PC-3 (cell line): ENCODE measurements around the gene GRIN2C. TPM values are rescaled to one million over a fixed set of nuclear protein-coding genes. Genes with fewer than 3 reads are reported as not detected.

Source experiments
- ATAC-seq: fragments of 200-7000 bp; cut with Tn5 transposase; 2 replicates; pipeline ENCODE4 v1.9.1; 2020; ENCODE audit warnings: mild to moderate bottlenecking, moderate library complexity
- BruUV-seq: library from RNA; stranded (reverse); fragments of 400-500 nt; replicated peaks from 2 replicates; lab custom pipeline; 2021; lab: Mats Ljungman, UMichigan
- CTCF ChIA-PET: fragments of 300-600 bp; sonication (Branson Sonifier 250); formaldehyde crosslinking; loops from one replicate; lab custom pipeline; 2022; ENCODE audit warnings: antibody characterized with exemption; lab: Charles Lee
- POLR2A ChIA-PET: fragments of 300-600 bp; sonication (Branson Sonifier 250); formaldehyde crosslinking; loops from one replicate; lab custom pipeline; 2022; ENCODE audit warnings: antibody characterized with exemption; ENCODE audit not compliant: unreplicated experiment; lab: Charles Lee
- DNase-seq: peaks from one replicate; pipeline ENCODE4 v3.0.0-alpha.2; 2015
- H2AFZ ChIP-seq: fragments of 300-600 bp; sonication (generic); 2 replicates; pipeline ENCODE4 v1.6.0; 2016; ENCODE audit warnings: antibody characterized with exemption, low read length
- H3F3A ChIP-seq: fragments of 300-600 bp; sonication (generic); one replicate; pipeline ENCODE4 v1.6.0; 2017; ENCODE audit warnings: antibody characterized with exemption, low read length, control low read depth, mild to moderate bottlenecking; ENCODE audit not compliant: unreplicated experiment
- H3K27ac ChIP-seq: fragments of 300-600 bp; sonication (generic); 2 replicates; pipeline ENCODE4 v1.5.1; 2016; ENCODE audit warnings: mild to moderate bottlenecking, low read length
- H3K27me3 ChIP-seq: fragments of 300-600 bp; sonication (generic); 2 replicates; pipeline ENCODE4 v1.6.1; 2016; ENCODE audit warnings: low read length, mixed read lengths
- H3K36me3 ChIP-seq: fragments of 300-600 bp; sonication (generic); 2 replicates; pipeline ENCODE4 v1.6.1; 2016; ENCODE audit warnings: low read depth, mixed run types, low read length, mixed read lengths
- H3K4me1 ChIP-seq: fragments of 300-600 bp; sonication (generic); 2 replicates; pipeline ENCODE4 v1.5.1; 2016; ENCODE audit warnings: low read length; ENCODE audit not compliant: insufficient read depth
- H3K4me2 ChIP-seq: fragments of 300-600 bp; sonication (generic); 2 replicates; pipeline ENCODE4 v1.6.0; 2016; ENCODE audit warnings: low read length
- H3K4me3 ChIP-seq: fragments of 300-600 bp; sonication (generic); 2 replicates; pipeline ENCODE4 v1.5.1; 2016; ENCODE audit warnings: mild to moderate bottlenecking, low read length, mixed read lengths
- H3K79me2 ChIP-seq: fragments of 300-600 bp; sonication (generic); 2 replicates; pipeline ENCODE4 v1.6.1; 2017; ENCODE audit warnings: low read length, mixed read lengths
- H3K9ac ChIP-seq: fragments of 300-600 bp; sonication (generic); 2 replicates; pipeline ENCODE4 v1.6.0; 2016; ENCODE audit warnings: mild to moderate bottlenecking, low read length
- H3K9me2 ChIP-seq: fragments of 300-600 bp; sonication (generic); replicated peaks from 2 replicates; pipeline ENCODE4 v1.6.1; 2016; ENCODE audit warnings: mixed run types, low read length, mixed read lengths
- H3K9me3 ChIP-seq: fragments of 300-600 bp; sonication (generic); 2 replicates; pipeline ENCODE4 v1.6.1; 2016; ENCODE audit warnings: low read length, mixed read lengths
- H4K20me1 ChIP-seq: fragments of 300-600 bp; sonication (generic); 2 replicates; pipeline ENCODE4 v1.6.1; 2016; ENCODE audit warnings: low read length, mixed read lengths
- CTCF ChIP-seq: fragments of 300-600 bp; sonication (generic); conservative IDR thresholded peaks from 2 replicates; pipeline ENCODE4 v1.5.1; 2017; ENCODE audit warnings: antibody characterized with exemption, low read depth, mild to moderate bottlenecking, low read length
- EZH2 ChIP-seq: fragments of 300-600 bp; sonication (generic); IDR thresholded peaks from one replicate; pipeline ENCODE4 v1.6.1; 2017; ENCODE audit warnings: antibody characterized with exemption, mild to moderate bottlenecking, low read length; ENCODE audit not compliant: unreplicated experiment
- EZH2phosphoT487 ChIP-seq: fragments of 300-600 bp; sonication (generic); IDR thresholded peaks from 2 replicates; pipeline ENCODE4 v1.6.1; 2018; ENCODE audit warnings: mild to moderate bottlenecking, antibody characterized with exemption, low read length, borderline replicate concordance
- intact Hi-C: fragments of 100-400 bp; cut with micrococcal nuclease; formaldehyde crosslinking; loops from 2 replicates; pipeline ENCODE4 v1.9.0; 2023
- total RNA-seq: library from RNA; depleted of rRNA; stranded (reverse); fragments of >200 nt; gene quantifications from 2 replicates; pipeline ENCODE4 v1.2.3, GENCODE V29; 2014

GRIN2C gene
- total RNA-seq, 1 experiment from 2014 or later, result 0.04 TPM

- H3F3A ChIP-seq, result no peaks in the 10 kb centered on the region
- POLR2A ChIA-PET, result no interaction called here
- no peak overlapping the region for H3K27ac ChIP-seq
- H2AFZ ChIP-seq, result no peak overlapping the region
- intact Hi-C loops, result no loop called here
- H3K4me1 ChIP-seq, result peaks cover 10% of the 10 kb centered on the region
- peak; percentile 52 for DNase-seq
- no peak for ATAC-seq
- H3K36me3 ChIP-seq, result no peaks in the 10 kb centered on the region
- H3K9me3 ChIP-seq, result no peaks in the 10 kb centered on the region
- no peaks in the 10 kb centered on the region for H3K79me2 ChIP-seq
- no peaks in the 10 kb centered on the region for H4K20me1 ChIP-seq
- no peak overlapping the region for H3K4me2 ChIP-seq
- no peak for TF ChIP-seq CTCF
- no peak for TF ChIP-seq EZH2
- no peak for TF ChIP-seq EZH2phosphoT487
- no peak overlapping the region for H3K4me3 ChIP-seq
- CTCF ChIA-PET, result no interaction called here
- peaks cover 7% of the 10 kb centered on the region for H3K27me3 ChIP-seq
- no peaks in the 10 kb centered on the region for H3K9me2 ChIP-seq
- H3K9ac ChIP-seq, result no peak overlapping the region
- BruUV-seq, result no TSS peak
Observed at GRCh38 chr17:74877592-74878548, 18.2 kb upstream of the GRIN2C start.

- Histone ChIP-seq H3K9me2 (no peaks in the 10 kb centered on the region), H3K79me2 (0 out of 2 replicates have a peak, but pooled peaks cover 3% of the 10 kb centered on the region), H3F3A (no peaks in the 10 kb centered on the region), H3K27me3 (peaks cover 4% of the 10 kb centered on the region), H3K4me2 (no peak overlapping the region), H4K20me1 (no peaks in the 10 kb centered on the region), H3K9me3 (no peaks in the 10 kb centered on the region), H3K4me1 (peaks cover 19% of the 10 kb centered on the region), H3K36me3 (no peaks in the 10 kb centered on the region), H3K27ac (no peak overlapping the region), H3K4me3 (no peak overlapping the region), H2AFZ (no peak overlapping the region), H3K9ac (no peak overlapping the region)
- no peak for TF ChIP-seq CTCF
- TF ChIP-seq EZH2phosphoT487, result no peak
- no peak for TF ChIP-seq EZH2
- ChIA-PET POLR2A (interaction anchor here (0.7 kb wide), 1 partner anchor 10 kb away, joined by 11 read pairs; no protein-coding TSS in a partner anchor), CTCF (no interaction called here)
- intact Hi-C loops, result no loop called here
- ATAC-seq, result no peak
- DNase-seq, result no peak
- BruUV-seq, result no TSS peak
Observed at GRCh38 chr17:74875977-74876593, 16.4 kb upstream of the GRIN2C start.
